Measurements from ENCODE around the gene CERS5.

DNA sequence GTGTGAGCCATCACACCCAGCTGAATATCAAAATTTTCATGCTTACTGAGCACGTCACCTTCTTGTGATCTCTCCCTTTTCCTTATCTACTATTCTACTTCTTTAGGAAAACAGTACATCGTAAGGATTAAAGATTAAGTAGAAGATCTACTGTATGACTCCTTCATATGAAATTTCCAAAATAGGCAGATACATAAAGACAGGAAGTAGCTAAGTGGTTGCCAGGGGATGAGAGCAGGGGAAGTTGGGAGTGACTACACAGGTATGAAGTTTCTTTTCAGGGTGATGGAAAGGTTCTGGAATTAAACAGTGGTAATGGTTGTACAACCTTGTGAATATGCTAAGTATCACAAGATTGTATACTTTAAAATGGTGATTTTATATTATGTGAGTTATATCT is 36.5 kb upstream of the CERS5 start:
- TF ChIP-seq, protein P1, sequence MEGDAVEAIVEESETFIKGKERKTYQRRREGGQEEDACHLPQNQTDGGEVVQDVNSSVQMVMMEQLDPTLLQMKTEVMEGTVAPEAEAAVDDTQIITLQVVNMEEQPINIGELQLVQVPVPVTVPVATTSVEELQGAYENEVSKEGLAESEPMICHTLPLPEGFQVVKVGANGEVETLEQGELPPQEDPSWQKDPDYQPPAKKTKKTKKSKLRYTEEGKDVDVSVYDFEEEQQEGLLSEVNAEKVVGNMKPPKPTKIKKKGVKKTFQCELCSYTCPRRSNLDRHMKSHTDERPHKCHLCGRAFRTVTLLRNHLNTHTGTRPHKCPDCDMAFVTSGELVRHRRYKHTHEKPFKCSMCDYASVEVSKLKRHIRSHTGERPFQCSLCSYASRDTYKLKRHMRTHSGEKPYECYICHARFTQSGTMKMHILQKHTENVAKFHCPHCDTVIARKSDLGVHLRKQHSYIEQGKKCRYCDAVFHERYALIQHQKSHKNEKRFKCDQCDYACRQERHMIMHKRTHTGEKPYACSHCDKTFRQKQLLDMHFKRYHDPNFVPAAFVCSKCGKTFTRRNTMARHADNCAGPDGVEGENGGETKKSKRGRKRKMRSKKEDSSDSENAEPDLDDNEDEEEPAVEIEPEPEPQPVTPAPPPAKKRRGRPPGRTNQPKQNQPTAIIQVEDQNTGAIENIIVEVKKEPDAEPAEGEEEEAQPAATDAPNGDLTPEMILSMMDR (IDR thresholded peaks at IDR 0.05) = no peak
- no peak for TF ChIP-seq POLR2A (IDR thresholded peaks at IDR 0.05)
